Neural crest cell (in vitro differentiated cells): ENCODE results near the gene MYL5. TPM values are rescaled to one million over a fixed set of nuclear protein-coding genes. Genes with fewer than 3 reads are reported as not detected.

ENCODE experiments used
- DNase-seq: peaks from one replicate; pipeline ENCODE4 v3.0.0; 2021; ENCODE audit warnings: low read depth, mixed read lengths, low spot score
- H3K27ac Mint-ChIP-seq: one replicate; pipeline ENCODE4 v1.8.0; 2021; ENCODE audit warnings: mild to moderate bottlenecking, mixed read lengths; ENCODE audit not compliant: unreplicated experiment
- H3K27me3 Mint-ChIP-seq: 2 replicates; pipeline ENCODE4 v1.8.0; 2021; ENCODE audit warnings: low read depth, mild to moderate bottlenecking, mixed read lengths
- H3K36me3 Mint-ChIP-seq: 2 replicates; pipeline ENCODE4 v1.8.0; 2021; ENCODE audit warnings: low read depth, mild to moderate bottlenecking, mixed read lengths
- H3K4me1 Mint-ChIP-seq: 2 replicates; pipeline ENCODE4 v1.8.0; 2021; ENCODE audit warnings: mixed read lengths
- H3K4me3 Mint-ChIP-seq: one replicate; pipeline ENCODE4 v1.8.0; 2021; ENCODE audit warnings: mild to moderate bottlenecking, mixed read lengths
- H3K9me3 Mint-ChIP-seq: 2 replicates; pipeline ENCODE4 v1.8.0; 2021; ENCODE audit warnings: mixed read lengths
- CTCF ChIP-seq: fragments of 200-600 bp; sonication (generic); conservative IDR thresholded peaks from 2 replicates; pipeline ENCODE4 v1.5.0; 2021; ENCODE audit warnings: antibody characterized with exemption, mild to moderate bottlenecking
- total RNA-seq: library from RNA; stranded (reverse); gene quantifications from 2 replicates; pipeline ENCODE4 v1.2.1, GENCODE V29; 2021

The MYL5 gene
- total RNA-seq, 1 donor from 2014 or later, result 10.8 TPM

GRCh38 chr4:687048-687970 lies 13.0 kb downstream of the MYL5 start:
- H3K9me3 Mint-ChIP-seq, result no peaks in the 10 kb centered on the region
- no peak for TF ChIP-seq CTCF
- peaks cover 3% of the 10 kb centered on the region for H3K4me1 Mint-ChIP-seq
- no peak overlapping the region for H3K27ac Mint-ChIP-seq
- H3K4me3 Mint-ChIP-seq, result no peak overlapping the region
- no peaks in the 10 kb centered on the region for H3K36me3 Mint-ChIP-seq
- peaks cover 4% of the 10 kb centered on the region for H3K27me3 Mint-ChIP-seq
- DNase-seq, result no peak

GRCh38 chr4:687971-688853 lies 13.9 kb downstream of the MYL5 start:
- no peaks in the 10 kb centered on the region for H3K9me3 Mint-ChIP-seq
- no peak for DNase-seq
- no peak for TF ChIP-seq CTCF
- peaks cover 4% of the 10 kb centered on the region for H3K27me3 Mint-ChIP-seq
- H3K27ac Mint-ChIP-seq, result no peak overlapping the region
- H3K4me1 Mint-ChIP-seq, result peaks cover 3% of the 10 kb centered on the region
- H3K36me3 Mint-ChIP-seq, result no peaks in the 10 kb centered on the region
- H3K4me3 Mint-ChIP-seq, result no peak overlapping the region

- DNase-seq, result no peak
- H3K27me3 Mint-ChIP-seq, result peaks cover 4% of the 10 kb centered on the region
- no peak for TF ChIP-seq CTCF
- H3K27ac Mint-ChIP-seq, result no peak within 1 kb of the TSS
- no peak within 1 kb of the TSS for H3K4me3 Mint-ChIP-seq
- H3K36me3 Mint-ChIP-seq, result no peaks in the 10 kb centered on the region
- H3K4me1 Mint-ChIP-seq, result peaks cover 3% of the 10 kb centered on the region
- H3K9me3 Mint-ChIP-seq, result no peaks in the 10 kb centered on the region
Measured at GRCh38 chr4:688854-689681, 14.7 kb downstream of the MYL5 start, which contains the start of gene SLC49A3. Gene SLC49A3, minus strand, starts transcription at chr4:689151. Its CDS starts 24 bp downstream, at chr4:689127.

- Mint-ChIP-seq H3K27ac (no peak overlapping the region), H3K4me3 (no peak overlapping the region), H3K4me1 (peaks cover 3% of the 10 kb centered on the region), H3K9me3 (no peaks in the 10 kb centered on the region), H3K27me3 (peaks cover 6% of the 10 kb centered on the region), H3K36me3 (no peaks in the 10 kb centered on the region)
- no peak for DNase-seq
- TF ChIP-seq CTCF, result no peak
Measured at GRCh38 chr4:689723-690122, 15.4 kb downstream of the MYL5 start.
